Measurements from ENCODE around the gene CHST14. TPM values are rescaled to one million over a fixed set of nuclear protein-coding genes. Genes with fewer than 3 reads are reported as not detected.

The CHST14 gene
- total RNA-seq, 2 donors from 2014 or later: 9.9 to 10.7 TPM

GRCh38 chr15:40456299-40456712 is 14.5 kb upstream of the CHST14 start:
- ATAC-seq (peak; percentile 31 to 62), DNase-seq (peak; percentile 50)
- intact Hi-C loops (cut with DNase I): no loop called here

- intact Hi-C loops (cut with DNase I): no loop called here
- ATAC-seq: peak in 1 of 2 donors; percentile 4
Measured at GRCh38 chr15:40456738-40457137, 14.0 kb upstream of the CHST14 start.

GRCh38 chr15:40458495-40459371 is 12.1 kb upstream of the CHST14 start:
- DNase-seq (no peak), ATAC-seq (no peak)
- intact Hi-C loops (cut with DNase I): no loop called here

More at GRCh38 chr15:40456738-40457137, 14.0 kb upstream of the CHST14 start:
- DNase-seq: no peak

- intact Hi-C loops (cut with DNase I): no loop called here
- DNase-seq: no peak
Measured at GRCh38 chr15:40459391-40460015, 11.3 kb upstream of the CHST14 start.

GRCh38 chr15:40460404-40460803 is 10.4 kb upstream of the CHST14 start:
- intact Hi-C loops (cut with DNase I): no loop called here
- ATAC-seq (no peak), DNase-seq (no peak)

More at GRCh38 chr15:40459391-40460015, 11.3 kb upstream of the CHST14 start:
- no peak for ATAC-seq

GRCh38 chr15:40461958-40462357 is 8.8 kb upstream of the CHST14 start:
- ATAC-seq: no peak
- intact Hi-C loops (cut with DNase I): no loop called here
- DNase-seq: no peak

- intact Hi-C loops (cut with DNase I): no loop called here
Measured at GRCh38 chr15:40463279-40463678, 7.5 kb upstream of the CHST14 start.

GRCh38 chr15:40463886-40464545 is 6.8 kb upstream of the CHST14 start:
- intact Hi-C loops (cut with DNase I): no loop called here
- DNase-seq (no peak), ATAC-seq (no peak)

More at GRCh38 chr15:40463279-40463678, 7.5 kb upstream of the CHST14 start:
- DNase-seq (no peak), ATAC-seq (no peak)

- ATAC-seq: no peak
- no peak for DNase-seq
Measured at GRCh38 chr15:40464595-40465185, 6.1 kb upstream of the CHST14 start.

GRCh38 chr15:40465939-40466338 is 4.8 kb upstream of the CHST14 start:
- intact Hi-C loops (cut with DNase I): no loop called here
- ATAC-seq (no peak), DNase-seq (no peak)

More at GRCh38 chr15:40464595-40465185, 6.1 kb upstream of the CHST14 start:
- intact Hi-C loops (cut with DNase I): no loop called here

- ATAC-seq: no peak
- no peak for DNase-seq
- intact Hi-C loops (cut with DNase I): no loop called here
Measured at GRCh38 chr15:40466426-40467260, 4.1 kb upstream of the CHST14 start.

GRCh38 chr15:40467261-40467615 is 3.5 kb upstream of the CHST14 start:
- DNase-seq (no peak), ATAC-seq (no peak)
- intact Hi-C loops (cut with DNase I): no loop called here

- DNase-seq (no peak), ATAC-seq (no peak)
- intact Hi-C loops (cut with DNase I): no loop called here
Measured at GRCh38 chr15:40468898-40469331, 1.9 kb upstream of the CHST14 start.

GRCh38 chr15:40469776-40470390 is 901 bp upstream of the CHST14 start:
- ATAC-seq (peak in 1 of 2 donors; percentile 1), DNase-seq (no peak)
- intact Hi-C loops (cut with DNase I): no loop called here

- intact Hi-C loops (cut with DNase I): no loop called here
- ATAC-seq: peak; percentile 65 to 73
- peak; percentile 39 for DNase-seq
Measured at GRCh38 chr15:40471105-40471807, 472 bp downstream of the CHST14 start.

- intact Hi-C loops (cut with DNase I): no loop called here
- DNase-seq (no peak), ATAC-seq (peak; percentile 6 to 10)
Measured at GRCh38 chr15:40471808-40472150, 995 bp downstream of the CHST14 start.

- no peak for DNase-seq
- no peak for ATAC-seq
- intact Hi-C loops (cut with DNase I): no loop called here
Measured at GRCh38 chr15:40472171-40472727, 1.5 kb downstream of the CHST14 start.

Data from left cardiac atrium (tissue), 4 donors.